Right atrium auricular region (tissue), 2 donors: ENCODE measurements around the gene MAP2K2. TPM values are rescaled to one million over a fixed set of nuclear protein-coding genes. Genes with fewer than 3 reads are reported as not detected.
"Not testable (repeated sequence)": the region's sequence is repeated elsewhere in the genome, so short reads cannot be mapped to it uniquely, and the experiment has no call there.

Source experiments
- DNase-seq: peaks from one replicate; pipeline ENCODE4 v3.0.0-alpha.2; 2019; ENCODE audit warnings: low spot score
- H3K27ac ChIP-seq, 2 donors: fragments of 200-600 bp; sonication (generic); 1 replicate in 1 of 2; 2 replicates in 1 of 2; pipeline ENCODE4 v1.5.1; 2016 to 2019
- H3K27me3 ChIP-seq, 2 donors: fragments of 200-600 bp; sonication (generic); one replicate each; pipeline versions ENCODE4 v1.5.1 to v1.6.0; 2017 to 2019
- H3K36me3 ChIP-seq: fragments of 200-600 bp; sonication (generic); one replicate; pipeline ENCODE4 v1.5.1; 2016
- H3K4me1 ChIP-seq, 2 donors: fragments of 200-600 bp; sonication (generic); one replicate each; pipeline versions ENCODE4 v1.5.1 to v1.6.0; 2017 to 2019
- H3K4me3 ChIP-seq, 2 donors: fragments of 200-600 bp; sonication (generic); 1 replicate in 1 of 2; 2 replicates in 1 of 2; pipeline ENCODE4 v1.5.1; 2017 to 2019; ENCODE audit warnings: mild to moderate bottlenecking in 1 of 2, moderate library complexity in 1 of 2
- H3K9me3 ChIP-seq, 2 donors: fragments of 200-600 bp; sonication (generic); one replicate each; pipeline ENCODE4 v1.5.1; 2019
- CTCF ChIP-seq, 2 donors: fragments of 200-600 bp; sonication (generic); IDR thresholded peaks; one replicate each; pipeline ENCODE4 v1.5.1; 2019; ENCODE audit warnings: antibody characterized with exemption in 2 of 2
- total RNA-seq, 2 donors: library from RNA; depleted of rRNA; stranded (reverse); fragments of >200 nt; gene quantifications; one replicate each; pipeline ENCODE4 v1.1.0, GENCODE V29; 2016

Gene MAP2K2
- total RNA-seq: 10 to 100 TPM; 82.2 to 97.4 TPM

- Histone ChIP-seq H3K36me3 (no peaks in the 10 kb centered on the region), H3K27ac (peak within 1 kb of the TSS; percentile 66 to 72), H3K9me3 (no peaks in the 10 kb centered on the region), H3K4me3 (peak within 1 kb of the TSS; percentile 89 to 90), H3K4me1 (peaks cover 0 to 33% of the 10 kb centered on the region in 2 donors), H3K27me3 (no peaks in the 10 kb centered on the region)
- DNase-seq: peak; percentile 89
- TF ChIP-seq CTCF (IDR thresholded peaks at IDR 0.05): peak in 1 of 2 donors; percentile 17
These were observed at the start of gene MAP2K2 for GRCh38 chr19:4123615-4124568. Gene MAP2K2, minus strand, starts transcription at chr19:4124122. Its CDS starts 247 bp downstream, at chr19:4123875.

- no peak for DNase-seq
- TF ChIP-seq CTCF (IDR thresholded peaks at IDR 0.05): no peak
These were observed 49.0 kb upstream of the MAP2K2 start for GRCh38 chr19:4172861-4173473.

GRCh38 chr19:4171676-4172075, 47.8 kb upstream of the MAP2K2 start:
- Histone ChIP-seq H3K27me3 (no peaks in the 10 kb centered on the region), H3K4me3 (no peak overlapping the region), H3K36me3 (no peaks in the 10 kb centered on the region), H3K27ac (no peak overlapping the region), H3K4me1 (peaks cover 0 to 7% of the 10 kb centered on the region in 2 donors), H3K9me3 (no peaks in the 10 kb centered on the region)
- no peak for TF ChIP-seq CTCF (IDR thresholded peaks at IDR 0.05)
- no peak for DNase-seq

More at GRCh38 chr19:4172861-4173473, 49.0 kb upstream of the MAP2K2 start:
- Histone ChIP-seq H3K27me3 (no peaks in the 10 kb centered on the region), H3K27ac (no peak overlapping the region), H3K36me3 (no peaks in the 10 kb centered on the region), H3K4me3 (no peak overlapping the region), H3K4me1 (peaks cover 0 to 7% of the 10 kb centered on the region in 2 donors), H3K9me3 (no peaks in the 10 kb centered on the region)

GRCh38 chr19:4164262-4164661, 40.3 kb upstream of the MAP2K2 start:
- Histone ChIP-seq H3K4me3 (no peak overlapping the region), H3K27ac (no peak overlapping the region), H3K4me1 (no peaks in the 10 kb centered on the region), H3K36me3 (no peaks in the 10 kb centered on the region), H3K27me3 (no peaks in the 10 kb centered on the region), H3K9me3 (no peaks in the 10 kb centered on the region)
- no peak for TF ChIP-seq CTCF (IDR thresholded peaks at IDR 0.05)
- no peak for DNase-seq

- DNase-seq: no peak
- no peak for TF ChIP-seq CTCF (IDR thresholded peaks at IDR 0.05)
- Histone ChIP-seq H3K9me3 (no peaks in the 10 kb centered on the region), H3K27ac (no peak overlapping the region), H3K36me3 (no peaks in the 10 kb centered on the region), H3K4me1 (no peaks in the 10 kb centered on the region), H3K27me3 (no peaks in the 10 kb centered on the region), H3K4me3 (no peak overlapping the region)
These were observed 37.6 kb upstream of the MAP2K2 start for GRCh38 chr19:4161415-4162077.

GRCh38 chr19:4157971-4158370, 34.0 kb upstream of the MAP2K2 start:
- not testable (repeated sequence) for H3K27me3 ChIP-seq, DNase-seq, H3K27ac ChIP-seq, H3K4me3 ChIP-seq, H3K9me3 ChIP-seq, H3K4me1 ChIP-seq, H3K36me3 ChIP-seq
